ENCODE data around the gene TPGS1.
"Not testable (repeated sequence)": the region's sequence is repeated elsewhere in the genome, so short reads cannot be mapped to it uniquely, and the experiment has no call there.

TPGS1 gene

DNA sequence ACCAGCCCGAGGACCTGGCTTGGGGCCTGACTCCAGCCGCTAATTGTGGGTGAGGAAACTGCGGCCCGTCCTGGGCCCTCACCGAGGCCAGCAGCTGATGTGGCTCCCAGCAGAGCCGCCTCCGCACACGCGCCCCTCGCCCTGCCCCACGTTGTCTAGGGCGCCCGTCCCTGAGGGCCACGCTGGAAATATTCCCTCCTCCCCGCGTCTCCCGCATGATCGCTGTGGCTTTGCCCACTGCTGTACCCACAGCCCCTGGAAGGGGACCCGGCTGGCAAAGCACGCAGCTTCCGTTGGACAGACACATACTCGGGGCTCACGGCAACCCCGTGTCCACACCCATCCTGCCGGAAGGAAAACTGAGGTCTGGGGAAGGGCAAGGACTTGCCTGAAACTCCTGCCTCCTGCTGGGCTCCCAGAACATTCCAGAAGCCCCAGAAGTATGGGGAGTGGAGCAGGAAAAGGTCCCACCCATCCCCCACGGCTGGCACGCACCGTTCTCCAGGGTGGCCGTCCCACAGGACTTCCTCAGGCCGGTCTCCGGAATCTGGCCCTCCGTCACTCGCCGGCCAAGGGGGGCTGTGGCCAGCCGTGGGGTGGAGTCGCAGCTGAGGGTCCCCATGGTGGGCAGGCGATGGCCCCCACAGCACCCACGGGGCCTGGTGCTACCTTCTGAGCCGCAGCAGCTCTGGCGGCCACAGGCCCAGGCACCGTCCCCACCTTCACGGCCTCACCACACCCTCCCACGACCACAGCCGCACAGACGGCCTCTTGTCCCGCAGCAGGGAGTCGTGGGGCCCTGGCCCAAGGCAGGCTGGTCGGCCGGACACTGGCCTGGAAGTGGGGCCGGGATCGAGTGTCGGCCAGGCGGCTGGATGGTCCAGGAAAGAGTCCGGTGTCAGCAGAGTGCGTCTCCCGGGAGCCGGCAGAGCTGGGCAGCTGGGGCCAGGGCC lies 32.9 kb upstream of the TPGS1 start:
- in situ Hi-C loops (cut with HindIII; ENCODE audit: low sequenced_read_pairs), result no loop called here

DNA sequence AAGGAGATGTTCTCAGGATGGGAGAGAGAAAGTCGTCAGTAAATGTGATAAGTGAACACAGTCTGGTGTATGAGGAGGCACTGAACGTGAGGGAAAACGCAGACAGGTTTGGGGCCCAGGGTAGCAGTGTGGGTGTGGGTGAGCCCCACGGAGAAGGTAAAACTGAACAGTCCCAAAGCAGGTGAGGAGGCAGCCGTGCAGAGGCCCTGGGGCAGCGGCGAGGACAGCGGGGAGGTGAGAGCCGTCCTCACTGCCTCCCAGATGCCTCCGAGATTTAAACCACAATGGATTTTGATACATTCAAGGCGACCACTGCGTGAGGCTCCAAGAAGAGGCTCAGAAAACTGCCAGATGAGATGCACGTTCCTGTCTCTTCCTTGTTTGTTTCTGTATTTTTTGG lies 31.9 kb upstream of the TPGS1 start:
- in situ Hi-C loops (cut with HindIII; ENCODE audit: low sequenced_read_pairs), result no loop called here

DNA sequence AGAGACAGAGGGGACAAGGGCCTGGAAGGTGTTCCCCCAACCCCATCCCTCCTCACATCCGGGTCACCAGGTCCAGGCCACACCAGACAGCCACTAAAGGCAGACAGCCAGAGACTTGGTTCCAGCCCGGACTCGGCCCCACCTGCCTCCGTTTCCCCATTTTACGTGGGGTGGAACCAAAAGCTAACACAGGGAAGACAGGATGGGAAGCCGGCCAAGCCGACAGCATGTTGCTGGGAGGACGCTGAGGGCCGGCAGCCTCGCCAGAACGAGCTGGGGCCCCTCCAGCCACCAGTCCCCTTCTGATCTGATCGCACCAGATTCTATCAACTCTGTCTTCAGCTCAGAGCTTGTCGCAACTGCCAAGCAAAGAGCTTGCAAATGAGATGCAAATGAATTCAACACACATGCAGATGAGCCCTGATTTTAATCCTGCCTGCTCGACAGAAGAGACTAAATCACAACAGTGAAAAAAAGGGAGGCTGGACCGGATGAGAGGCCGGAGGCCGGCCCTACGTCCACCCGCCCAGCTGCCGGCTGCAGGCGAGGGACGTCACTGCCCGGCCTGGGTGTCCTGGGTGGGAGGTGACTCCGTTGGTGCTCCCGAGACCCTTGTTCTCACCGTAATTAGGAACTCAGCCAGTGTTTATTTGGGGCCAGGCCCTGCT lies 28.9 kb upstream of the TPGS1 start:
- in situ Hi-C loops (cut with HindIII; ENCODE audit: low sequenced_read_pairs), result no loop called here

DNA sequence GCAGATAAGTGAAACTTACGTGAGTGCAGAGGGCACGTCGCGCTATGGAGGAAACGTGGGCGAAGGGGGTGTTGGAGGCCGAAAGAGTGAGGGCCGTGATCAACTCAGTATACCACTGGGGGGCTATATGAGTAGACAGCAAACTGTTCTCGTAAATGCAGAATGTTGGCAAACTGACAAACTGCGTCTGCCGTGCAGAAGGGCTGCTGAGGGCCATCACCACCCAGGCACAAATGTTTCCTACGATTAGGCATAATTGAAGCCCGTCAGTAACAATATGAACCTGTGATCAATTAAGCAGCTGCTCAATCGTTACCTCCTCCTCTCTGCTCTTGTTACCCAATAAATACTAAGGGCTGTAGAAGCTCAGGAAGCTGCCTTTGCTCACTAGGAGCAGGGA lies 28.3 kb upstream of the TPGS1 start:
- in situ Hi-C loops (cut with HindIII; ENCODE audit: low sequenced_read_pairs), result no loop called here

DNA sequence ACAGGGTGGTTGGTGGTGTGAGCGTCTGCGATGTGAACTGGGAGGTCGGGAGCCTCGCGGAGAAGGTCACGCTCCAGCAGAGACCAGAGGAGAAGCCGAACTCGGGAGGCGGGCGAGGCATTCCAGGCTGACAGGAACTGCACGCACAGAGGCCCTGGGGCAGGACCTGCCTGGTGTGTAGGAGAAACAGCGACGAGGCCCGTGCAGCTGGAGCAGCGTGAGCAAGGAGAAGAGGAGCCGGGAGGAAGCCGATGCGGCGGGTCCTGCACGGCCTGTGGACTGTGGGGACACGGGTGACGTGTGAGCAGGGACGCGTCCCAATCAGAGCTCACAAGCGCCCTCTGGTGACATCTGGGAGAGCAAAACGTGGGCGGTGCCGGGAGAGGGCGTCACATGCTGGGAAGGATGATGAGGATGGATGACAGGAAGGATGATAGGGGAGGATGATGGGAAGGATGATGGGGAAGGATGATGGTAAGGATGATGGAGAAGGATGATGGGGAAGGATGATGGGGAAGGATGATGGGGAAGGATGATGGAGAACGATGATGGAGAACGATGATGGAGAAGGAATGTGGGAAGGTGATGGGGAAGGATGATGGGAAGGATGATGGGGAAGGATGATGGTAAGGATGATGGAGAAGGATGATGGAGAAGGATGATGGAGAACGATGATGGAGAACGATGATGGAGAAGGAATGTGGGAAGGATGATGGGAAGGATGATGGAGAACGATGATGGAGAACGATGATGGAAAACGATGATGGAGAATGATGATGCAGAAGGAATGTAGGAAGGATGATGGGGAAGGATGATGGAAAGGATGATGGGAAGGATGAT lies 27.1 kb upstream of the TPGS1 start:
- in situ Hi-C loops (cut with HindIII; ENCODE audit: low sequenced_read_pairs), result no loop called here

DNA sequence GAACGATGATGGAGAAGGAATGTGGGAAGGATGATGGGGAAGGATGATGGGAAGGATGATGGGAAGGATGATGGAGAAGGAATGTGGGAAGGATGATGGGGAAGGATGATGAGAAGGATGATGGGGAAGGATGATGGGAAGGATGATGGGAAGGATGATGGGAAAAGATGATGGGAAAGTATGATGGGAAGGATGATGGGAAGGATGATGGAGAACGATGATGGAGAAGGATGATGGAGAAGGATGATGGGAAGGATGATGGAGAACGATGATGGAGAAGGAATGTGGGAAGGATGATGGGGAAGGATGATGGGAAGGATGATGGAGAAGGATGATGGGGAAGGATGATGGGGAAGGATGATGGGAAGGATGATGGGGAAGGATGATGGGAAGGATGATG lies 26.2 kb upstream of the TPGS1 start:
- in situ Hi-C loops (cut with HindIII; ENCODE audit: low sequenced_read_pairs), result not testable (repeated sequence)

DNA sequence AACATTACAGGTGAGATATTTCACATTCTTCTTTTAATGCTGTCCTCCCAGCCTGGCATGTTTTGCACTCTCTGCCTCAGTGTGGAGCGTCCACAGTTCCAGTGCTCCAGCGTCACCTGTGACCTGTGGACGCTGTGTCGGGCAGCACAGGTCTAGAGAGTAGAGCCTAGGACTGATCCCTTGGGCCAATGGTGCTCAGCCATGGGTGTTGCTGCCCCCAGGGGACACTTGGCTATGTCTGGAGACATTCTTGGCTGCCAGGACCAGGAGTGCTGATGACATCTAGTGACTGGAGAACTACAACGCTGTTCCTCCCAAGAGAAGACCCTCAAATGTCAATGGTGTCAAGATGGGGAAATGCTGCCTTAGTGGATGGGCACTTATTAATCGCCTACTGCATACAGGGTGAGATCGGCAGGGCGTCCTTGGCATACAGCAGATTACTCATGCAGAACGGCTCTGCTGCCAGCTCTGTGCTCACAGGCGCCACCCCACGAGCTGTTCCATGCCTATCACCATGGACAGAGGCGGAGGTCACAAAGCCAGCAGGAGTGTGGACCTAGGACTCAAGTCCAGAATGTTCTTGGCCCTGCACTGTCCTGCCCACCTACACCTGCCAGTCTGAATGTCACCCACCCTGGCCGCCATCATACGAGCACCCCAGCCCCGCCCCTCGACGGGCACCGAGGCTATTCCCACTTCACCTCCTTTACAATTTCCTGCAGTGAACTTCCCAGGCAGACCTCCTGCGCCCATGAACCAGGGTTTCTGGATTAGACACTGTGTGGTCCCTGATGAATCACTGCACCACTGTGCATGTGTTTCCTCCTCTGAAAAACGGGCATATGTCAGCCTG lies 24.9 kb upstream of the TPGS1 start:
- in situ Hi-C loops (cut with HindIII; ENCODE audit: low sequenced_read_pairs), result no loop called here

DNA sequence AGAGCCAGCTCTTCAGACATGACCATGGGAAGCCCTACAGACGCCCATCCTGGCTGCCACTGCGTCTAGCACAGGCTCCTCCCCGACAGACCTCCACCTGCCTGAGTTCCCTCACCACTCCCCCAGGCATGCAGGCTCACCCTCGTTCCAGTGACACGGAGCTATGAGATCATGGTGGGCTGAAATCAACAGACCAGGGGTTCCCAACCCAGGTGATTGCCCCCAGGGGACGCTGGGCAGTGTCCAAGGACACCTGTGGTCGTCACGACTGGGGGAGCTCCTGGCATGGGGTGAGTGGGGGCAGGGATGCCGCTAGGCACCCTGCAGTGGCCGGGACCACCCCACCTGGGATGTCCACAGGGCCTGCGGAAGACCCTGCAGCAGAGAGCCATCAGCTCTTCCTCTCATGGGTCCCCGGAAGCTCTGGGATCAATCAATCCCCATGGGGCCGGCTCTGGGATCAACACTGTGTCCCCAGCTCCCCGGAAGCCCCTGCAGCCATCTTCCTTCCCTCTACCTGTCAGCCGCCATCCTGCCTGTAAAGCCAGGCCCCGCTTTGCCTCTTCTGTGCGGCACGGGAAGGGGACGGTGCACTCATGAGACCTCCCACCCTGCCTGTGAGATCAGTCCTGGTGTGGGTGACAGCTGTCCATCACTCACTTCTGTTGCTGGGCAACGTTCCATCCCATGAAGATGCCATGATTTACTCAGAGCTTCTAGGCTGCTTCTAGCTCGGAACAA lies 23.8 kb upstream of the TPGS1 start:
- in situ Hi-C loops (cut with HindIII; ENCODE audit: low sequenced_read_pairs), result no loop called here

DNA sequence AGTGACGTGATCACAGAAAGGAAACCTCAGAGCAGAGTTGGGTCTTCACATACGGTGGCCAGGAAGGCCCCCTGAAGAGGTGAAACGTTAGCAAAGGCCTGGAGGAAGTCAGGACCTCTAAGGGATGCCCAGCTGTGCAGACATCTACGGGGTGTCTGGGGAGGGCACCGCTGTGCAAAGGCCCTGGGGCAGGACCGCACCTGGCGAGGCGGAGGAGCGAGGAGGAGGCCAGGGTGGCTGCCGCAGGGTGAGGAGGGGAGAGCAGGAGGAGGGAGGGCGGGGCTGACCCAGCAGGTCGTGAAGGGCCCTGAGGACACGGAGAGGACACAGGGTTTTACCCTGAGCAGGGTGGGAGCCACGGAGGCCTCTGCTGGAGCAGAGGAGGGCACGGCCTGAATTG lies 22.8 kb upstream of the TPGS1 start:
- in situ Hi-C loops (cut with HindIII; ENCODE audit: low sequenced_read_pairs), result no loop called here

DNA sequence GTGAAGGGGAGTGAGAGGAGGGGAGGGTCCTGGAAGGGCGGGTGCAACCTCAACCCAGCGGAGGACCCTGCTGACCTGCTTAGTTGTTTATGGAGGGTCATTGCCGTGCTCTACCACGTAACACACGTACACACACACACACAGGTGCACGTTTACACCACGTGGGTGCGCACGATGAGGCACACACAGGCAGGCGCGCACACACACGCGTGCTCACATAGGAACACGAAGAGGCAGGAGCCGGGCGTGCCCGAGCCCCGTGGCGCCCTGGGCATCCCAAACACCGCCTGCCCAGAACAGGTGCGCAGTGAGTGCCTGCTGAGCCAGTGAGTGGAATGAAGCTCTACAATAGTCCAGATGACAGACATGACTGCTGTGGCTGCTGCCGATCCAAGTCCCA lies 22.2 kb upstream of the TPGS1 start:
- in situ Hi-C loops (cut with HindIII; ENCODE audit: low sequenced_read_pairs), result no loop called here

DNA sequence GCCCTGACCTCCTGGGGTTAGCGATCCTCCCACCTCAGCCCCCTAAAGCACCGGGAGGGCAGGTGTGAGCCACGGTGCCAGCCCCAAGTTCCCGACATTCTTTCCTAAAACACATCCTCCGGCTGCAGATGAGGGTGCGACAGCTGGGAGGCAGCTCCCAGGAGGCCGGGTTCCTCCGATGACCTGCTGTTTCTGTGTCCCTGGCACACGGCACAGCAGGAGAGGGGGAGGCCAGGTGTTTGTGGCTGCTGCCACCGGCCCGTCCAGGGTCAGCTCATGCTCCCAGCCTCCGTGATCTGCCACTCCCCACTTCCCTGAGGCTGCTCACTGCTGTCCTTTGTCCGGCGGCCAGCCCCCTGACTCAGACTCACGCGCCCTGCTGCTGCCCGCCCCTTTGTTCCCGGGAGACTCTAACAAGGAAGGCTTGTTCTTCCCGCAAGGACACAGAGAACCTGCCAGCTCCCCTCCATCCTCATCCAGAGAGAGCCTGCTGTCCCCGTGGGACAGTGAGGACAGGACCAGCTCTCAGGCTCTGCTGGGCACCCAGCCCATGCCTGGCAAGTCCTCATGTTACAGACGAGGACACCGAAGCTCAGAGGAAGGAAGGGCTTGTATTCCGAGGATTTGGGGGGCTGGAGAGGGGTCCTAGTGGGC lies 21.6 kb upstream of the TPGS1 start:
- in situ Hi-C loops (cut with HindIII; ENCODE audit: low sequenced_read_pairs), result no loop called here

DNA sequence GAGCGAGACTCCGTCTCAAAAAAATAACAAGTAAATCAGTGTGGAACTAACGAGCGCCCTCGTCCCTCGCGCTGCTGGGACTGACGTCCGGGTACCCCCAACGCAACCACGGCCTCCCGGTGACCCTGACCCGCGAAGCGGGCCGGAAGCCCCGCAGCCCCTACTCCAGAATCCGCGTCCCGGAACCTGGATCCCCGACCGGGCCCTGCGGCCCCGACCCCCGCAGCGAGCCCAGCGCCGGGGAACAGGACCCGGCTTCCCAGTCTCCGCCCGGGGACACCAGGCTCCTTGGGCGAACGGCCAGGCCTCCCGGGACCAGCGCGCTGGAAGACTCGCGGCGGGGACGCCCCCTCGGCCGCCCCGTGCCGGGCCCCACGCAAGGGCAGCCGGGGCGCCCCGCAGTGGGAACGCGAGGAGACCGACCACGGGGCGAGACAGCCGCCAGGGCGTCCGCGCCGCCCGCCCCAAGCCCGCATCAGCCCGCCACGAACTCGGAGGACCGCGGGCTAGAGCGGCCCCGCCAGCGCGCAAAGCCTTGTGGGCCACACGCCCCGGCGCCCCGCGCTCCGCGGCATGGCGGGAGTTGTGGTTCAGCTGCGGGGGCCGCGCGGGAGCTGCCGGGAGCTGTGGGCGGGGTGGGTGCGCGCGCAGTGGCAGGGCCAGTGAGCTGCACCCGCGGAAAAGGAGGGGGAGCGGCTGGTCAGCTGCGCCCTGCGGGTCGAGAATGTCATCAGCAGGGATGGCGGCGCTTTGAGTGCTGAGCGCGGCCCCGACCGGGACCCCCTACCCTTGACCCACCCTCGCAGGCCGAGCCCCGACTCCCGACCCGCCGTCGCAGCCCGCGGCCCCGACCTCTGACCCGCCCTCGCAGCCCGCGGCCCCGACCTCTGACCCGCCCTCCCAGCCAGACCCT lies 18.5 kb upstream of the TPGS1 start:
- in situ Hi-C loops (cut with HindIII; ENCODE audit: low sequenced_read_pairs), result no loop called here

DNA sequence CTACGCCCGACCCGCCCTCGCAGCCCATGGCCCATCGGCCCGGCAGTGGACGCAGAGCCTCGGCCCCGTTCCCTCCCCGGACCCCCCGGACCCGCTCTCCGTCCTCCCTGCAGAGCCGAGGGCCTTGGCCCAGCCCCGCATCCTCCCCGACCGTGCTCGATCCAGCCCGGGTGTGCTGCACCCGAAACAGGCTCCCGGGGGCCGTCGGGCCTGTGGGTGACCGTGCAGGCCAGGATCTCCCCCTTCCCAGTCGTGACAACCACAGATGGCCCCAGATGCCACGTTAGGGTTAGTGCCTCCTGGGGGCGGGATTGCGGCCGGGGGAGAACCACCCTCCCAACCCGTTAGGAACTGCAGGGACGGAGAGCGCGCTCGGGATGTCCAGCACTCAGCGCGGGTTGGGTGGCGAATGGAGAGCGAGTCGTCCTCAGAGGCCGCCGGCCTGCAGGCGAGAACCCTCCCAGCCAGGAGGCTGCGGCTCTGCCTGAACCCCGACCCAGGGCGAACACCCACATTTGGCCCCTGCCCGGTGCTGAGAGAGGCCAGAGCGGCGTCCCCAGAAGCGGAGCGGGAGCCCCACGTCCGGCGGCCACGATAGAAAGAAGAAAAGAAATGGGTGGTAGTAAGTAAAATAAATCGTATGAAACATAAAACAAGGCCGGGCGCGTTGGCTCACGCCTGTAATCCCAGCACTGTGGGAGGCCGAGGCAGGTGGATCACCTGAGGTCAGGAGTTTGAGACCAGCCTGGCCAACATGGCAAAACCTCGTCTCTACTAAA lies 17.7 kb upstream of the TPGS1 start:
- in situ Hi-C loops (cut with HindIII; ENCODE audit: low sequenced_read_pairs), result no loop called here

DNA sequence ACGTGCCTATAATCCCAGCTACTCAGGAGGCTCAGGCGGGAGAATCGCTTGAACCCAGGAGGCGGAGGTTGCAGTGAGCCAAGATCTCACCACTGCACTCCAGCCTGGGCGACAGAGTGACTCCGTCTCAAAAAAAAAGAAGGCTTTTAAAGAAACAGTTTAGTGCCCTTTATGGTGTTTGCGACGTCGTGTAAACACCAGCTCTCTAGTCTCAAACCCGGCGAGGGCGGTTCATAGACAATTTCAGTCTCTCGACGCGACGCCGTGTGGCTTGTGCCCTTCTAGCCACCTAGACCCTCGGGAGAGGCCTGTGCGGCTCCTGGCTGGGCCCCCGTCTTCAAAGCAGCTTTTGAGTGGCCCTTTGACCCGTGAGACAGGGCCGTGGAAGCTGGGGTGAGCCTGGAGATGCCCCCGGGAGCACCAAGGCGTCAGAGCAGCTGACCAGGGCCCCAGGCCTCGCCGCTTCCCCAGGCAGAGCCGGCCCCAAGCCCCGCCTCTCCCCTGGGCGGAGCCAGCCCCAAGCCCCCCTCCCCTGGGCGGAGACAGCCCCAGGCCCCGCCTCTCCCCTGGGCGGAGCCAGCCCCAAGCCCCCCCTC lies 16.1 kb upstream of the TPGS1 start:
- in situ Hi-C loops (cut with HindIII; ENCODE audit: low sequenced_read_pairs), result no loop called here

DNA sequence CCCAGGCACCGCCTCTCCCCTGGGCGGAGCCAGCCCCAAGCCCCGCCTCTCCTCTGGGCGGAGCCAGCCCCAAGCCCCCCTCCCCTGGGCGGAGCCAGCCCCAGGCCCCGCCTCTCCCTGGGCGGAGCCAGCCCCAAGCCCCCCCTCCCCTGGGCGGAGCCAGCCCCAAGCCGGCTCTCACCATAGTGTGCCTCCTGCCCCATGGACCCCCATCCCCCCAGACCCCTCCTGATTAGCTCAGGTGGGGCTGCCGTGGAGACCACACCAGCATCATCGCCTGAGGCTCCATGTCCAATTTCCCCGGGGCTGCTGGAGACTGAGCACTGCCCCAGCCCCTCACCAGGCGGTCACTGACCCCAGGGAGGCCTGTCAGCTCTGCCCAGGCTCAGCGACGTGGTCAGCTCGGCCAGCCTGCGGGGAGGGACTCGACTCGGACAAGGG lies 15.2 kb upstream of the TPGS1 start:
- in situ Hi-C loops (cut with HindIII; ENCODE audit: low sequenced_read_pairs), result no loop called here

DNA sequence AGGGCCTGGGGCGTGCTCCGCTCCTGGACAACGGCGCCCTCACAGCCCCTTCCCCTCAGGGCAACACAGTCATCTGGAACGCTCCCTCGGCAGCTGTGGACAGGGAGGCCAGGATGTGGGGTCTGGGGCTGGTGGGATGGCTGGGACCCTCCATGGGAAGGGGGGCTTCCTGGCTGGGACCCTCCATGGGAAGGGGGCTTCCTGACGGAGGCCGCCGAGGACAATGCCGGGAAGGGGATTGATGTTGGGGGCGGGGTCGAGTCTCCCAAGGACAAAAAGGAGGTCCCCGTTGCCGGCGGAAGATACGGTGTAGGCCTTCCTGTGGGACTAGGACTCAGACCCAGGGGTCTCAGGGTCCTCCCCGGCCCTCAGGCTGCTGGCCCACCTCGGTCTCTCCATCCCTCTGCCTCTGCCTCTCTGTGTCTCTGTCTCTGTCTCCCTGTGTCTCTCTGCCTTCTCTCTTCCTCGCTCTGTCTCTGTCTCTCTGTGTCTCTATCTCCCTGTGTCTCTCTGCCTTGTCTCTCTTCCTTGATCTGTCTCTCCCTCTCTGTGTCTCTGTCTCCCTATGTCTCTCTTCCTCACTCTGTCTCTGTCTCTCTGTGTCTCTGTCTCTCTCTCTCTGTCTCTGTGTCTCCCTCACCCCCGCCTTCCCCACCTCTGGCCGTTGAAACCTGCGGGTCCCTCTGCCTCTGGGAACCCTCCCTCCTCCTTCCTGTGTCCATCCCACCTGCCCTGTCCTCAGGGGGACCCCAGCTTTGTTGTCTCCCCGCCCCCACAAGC lies 13.7 kb upstream of the TPGS1 start:
- in situ Hi-C loops (cut with HindIII; ENCODE audit: low sequenced_read_pairs), result no loop called here

Data from endothelial cell of hepatic sinusoid (primary cell).